HG03457 (cell line): ENCODE data around the gene SLC22A1.
"Not testable (repeated sequence)": the region's sequence is repeated elsewhere in the genome, so short reads cannot be mapped to it uniquely, and the experiment has no call there.

Experiments used
- ATAC-seq: cut with Tn5 transposase; IDR thresholded peaks from one replicate; pipeline ENCODE4 v1.9.1; 2021; ENCODE audit warnings: moderate number of reproducible peaks; ENCODE audit not compliant: unreplicated experiment

Gene SLC22A1

GRCh38 chr6:160121558-160121957 is at the start of gene SLC22A1:
SLC22A1 (plus strand) TSS chr6:160121815; CDS start chr6:160121936, 121 bp downstream.
- no peak for ATAC-seq

GRCh38 chr6:160073272-160073671 is 48.3 kb upstream of the SLC22A1 start:
- no peak for ATAC-seq

- ATAC-seq, result no peak
Observed at GRCh38 chr6:160076009-160076408, 45.6 kb upstream of the SLC22A1 start.

GRCh38 chr6:160077024-160077423 is 44.6 kb upstream of the SLC22A1 start:
- ATAC-seq, result no peak

- ATAC-seq, result no peak
Observed at GRCh38 chr6:160077526-160077925, 44.1 kb upstream of the SLC22A1 start.

GRCh38 chr6:160078883-160079685 is 42.5 kb upstream of the SLC22A1 start:
- ATAC-seq, result no peak

- no peak for ATAC-seq
Observed at GRCh38 chr6:160079686-160080043, 42.0 kb upstream of the SLC22A1 start.

GRCh38 chr6:160080097-160080496 is 41.5 kb upstream of the SLC22A1 start:
- no peak for ATAC-seq

- no peak for ATAC-seq
Observed at GRCh38 chr6:160081398-160081797, 40.2 kb upstream of the SLC22A1 start.

GRCh38 chr6:160082627-160083026 is 39.0 kb upstream of the SLC22A1 start:
- ATAC-seq, result no peak

GRCh38 chr6:160084198-160084776 is 37.3 kb upstream of the SLC22A1 start:
- ATAC-seq, result no peak

- no peak for ATAC-seq
Observed at GRCh38 chr6:160085226-160085625, 36.4 kb upstream of the SLC22A1 start.

GRCh38 chr6:160085713-160086505 is 35.7 kb upstream of the SLC22A1 start:
- no peak for ATAC-seq

- ATAC-seq, result no peak
Observed at GRCh38 chr6:160086754-160087153, 34.9 kb upstream of the SLC22A1 start.

GRCh38 chr6:160088069-160088783 is 33.4 kb upstream of the SLC22A1 start:
- ATAC-seq, result no peak

- no peak for ATAC-seq
Observed at GRCh38 chr6:160088784-160089533, 32.7 kb upstream of the SLC22A1 start.

- no peak for ATAC-seq
Observed at GRCh38 chr6:160089534-160089897, 32.1 kb upstream of the SLC22A1 start.

- ATAC-seq, result not testable (repeated sequence)
Observed at GRCh38 chr6:160090442-160091239, 31.0 kb upstream of the SLC22A1 start.

GRCh38 chr6:160092176-160092575 is 29.4 kb upstream of the SLC22A1 start:
- ATAC-seq, result not testable (repeated sequence)

- no peak for ATAC-seq
Observed at GRCh38 chr6:160092602-160093001, 29.0 kb upstream of the SLC22A1 start.
